ENCODE results near the gene MEGF6. TPM values are rescaled to one million over a fixed set of nuclear protein-coding genes. Genes with fewer than 3 reads are reported as not detected.

MEGF6 gene
- total RNA-seq, 2 donors from 2014 or later = 22.4 to 24.9 TPM

DNA sequence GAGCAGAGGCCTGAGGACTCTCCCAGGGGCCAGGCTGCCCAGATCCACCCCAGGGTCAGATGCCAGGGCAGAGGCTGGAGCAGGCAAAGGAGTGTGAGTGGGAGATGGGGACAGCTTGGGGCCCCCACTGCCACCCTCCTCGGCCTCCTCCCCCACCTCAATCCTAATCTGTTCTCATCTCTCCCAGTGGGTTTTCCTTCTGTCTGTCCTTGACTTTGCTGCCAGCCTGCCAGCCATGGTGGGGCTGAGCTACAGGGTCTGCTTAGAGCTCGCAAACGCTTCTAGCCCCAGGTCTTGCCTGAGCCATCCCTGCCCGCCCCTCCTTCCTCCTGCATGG, 65.3 kb downstream of the MEGF6 start:
- Histone ChIP-seq H3K36me3 (replicated peaks in 1 of 2; ENCODE audit: insufficient read depth in 1 of 2, low read depth in 2 of 2) (no peaks in the 10 kb centered on the region), H3K27ac (no peak overlapping the region), H3K4me1 (peaks cover 12% of the 10 kb centered on the region), H3K27me3 (no peaks in the 10 kb centered on the region), H3K9me3 (no peaks in the 10 kb centered on the region), H3K4me3 (no peak overlapping the region)
- ATAC-seq = no peak
- intact Hi-C loops (cut with DNase I) = no loop called here
- WGBS, 2 donors = 49 to 50% methylated on average over 3 to 4 of the region's 4 CpGs
- no peak for DNase-seq
- TF ChIP-seq CTCF (IDR thresholded peaks at IDR 0.05) (no peak), POLR2A (IDR thresholded peaks at IDR 0.05) (no peak)

GRCh38 chr1:3545363-3546047, 65.8 kb downstream of the MEGF6 start:
- DNase-seq (peak in 1 of 4 donors; percentile 21), ATAC-seq (no peak)
- peaks cover 12% of the 10 kb centered on the region for H3K4me1 ChIP-seq
- H3K4me3 ChIP-seq = no peak overlapping the region
- no peaks in the 10 kb centered on the region for H3K36me3 ChIP-seq (replicated peaks in 1 of 2; ENCODE audit: insufficient read depth in 1 of 2, low read depth in 2 of 2)
- H3K9me3 ChIP-seq = no peaks in the 10 kb centered on the region
- H3K27ac ChIP-seq = no peak overlapping the region
- intact Hi-C loops (cut with DNase I) = no loop called here
- WGBS, 2 donors = 53 to 54% methylated on average over 9 to 20 of the region's 21 CpGs
- H3K27me3 ChIP-seq = no peaks in the 10 kb centered on the region
- TF ChIP-seq POLR2A (IDR thresholded peaks at IDR 0.05) (no peak), CTCF (IDR thresholded peaks at IDR 0.05) (no peak)

- Histone ChIP-seq H3K36me3 (replicated peaks in 1 of 2; ENCODE audit: insufficient read depth in 1 of 2, low read depth in 2 of 2) (no peaks in the 10 kb centered on the region), H3K27me3 (no peaks in the 10 kb centered on the region), H3K4me3 (no peak overlapping the region), H3K9me3 (no peaks in the 10 kb centered on the region), H3K27ac (no peak overlapping the region), H3K4me1 (peaks cover 12% of the 10 kb centered on the region)
- intact Hi-C loops (cut with DNase I) = no loop called here
- DNase-seq = no peak
- 73 to 78% methylated on average over 6 to 29 of the region's 33 CpGs for WGBS, 2 donors
- no peak for ATAC-seq
- TF ChIP-seq POLR2A (IDR thresholded peaks at IDR 0.05) (no peak), CTCF (IDR thresholded peaks at IDR 0.05) (no peak)
Observed at GRCh38 chr1:3544040-3544977, 67.0 kb downstream of the MEGF6 start.

- no peak for TF ChIP-seq POLR2A (IDR thresholded peaks at IDR 0.05)
- TF ChIP-seq CTCF (IDR thresholded peaks at IDR 0.05) = no peak
- Histone ChIP-seq H3K27ac (no peak overlapping the region), H3K9me3 (no peaks in the 10 kb centered on the region), H3K36me3 (replicated peaks in 1 of 2; ENCODE audit: insufficient read depth in 1 of 2, low read depth in 2 of 2) (no peaks in the 10 kb centered on the region), H3K4me1 (peaks cover 8% of the 10 kb centered on the region), H3K4me3 (no peak overlapping the region), H3K27me3 (no peaks in the 10 kb centered on the region)
- ATAC-seq (no peak), DNase-seq (peak in 1 of 4 donors; percentile 13)
- intact Hi-C loops (cut with DNase I) = no loop called here
- 48 to 73% methylated on average over 13 to 45 of the region's 49 CpGs for WGBS, 2 donors
Observed at GRCh38 chr1:3543076-3544039, 68.0 kb downstream of the MEGF6 start.

All from body of pancreas (tissue), 4 donors.